HG03342 (cell line): Measurements from ENCODE around the gene ISM1.

Experiments
- ATAC-seq: cut with Tn5 transposase; IDR thresholded peaks from one replicate; pipeline ENCODE4 v1.9.1; 2021; ENCODE audit warnings: mild to moderate bottlenecking, moderate library complexity; ENCODE audit not compliant: unreplicated experiment

Gene ISM1

GRCh38 chr20:13251904-13252297 lies 30.8 kb downstream of the ISM1 start:
- ATAC-seq, result no peak

GRCh38 chr20:13255356-13255755 lies 34.3 kb downstream of the ISM1 start:
- no peak for ATAC-seq

- no peak for ATAC-seq
Measured at GRCh38 chr20:13256606-13257005, 35.5 kb downstream of the ISM1 start.

GRCh38 chr20:13259921-13260320 lies 38.8 kb downstream of the ISM1 start:
- no peak for ATAC-seq

- no peak for ATAC-seq
Measured at GRCh38 chr20:13260650-13261279, 39.7 kb downstream of the ISM1 start.

GRCh38 chr20:13261460-13262301 lies 40.6 kb downstream of the ISM1 start:
- ATAC-seq, result peak; percentile 73

- no peak for ATAC-seq
Measured at GRCh38 chr20:13262302-13262650, 41.2 kb downstream of the ISM1 start.

- no peak for ATAC-seq
Measured at GRCh38 chr20:13262671-13263360, 41.7 kb downstream of the ISM1 start.

GRCh38 chr20:13263451-13263850 lies 42.4 kb downstream of the ISM1 start:
- no peak for ATAC-seq

- no peak for ATAC-seq
Measured at GRCh38 chr20:13264907-13265306, 43.8 kb downstream of the ISM1 start.

- peak; percentile 43 for ATAC-seq
Measured at GRCh38 chr20:13265941-13266340, 44.9 kb downstream of the ISM1 start.

- ATAC-seq, result no peak
Measured at GRCh38 chr20:13267231-13267630, 46.2 kb downstream of the ISM1 start.

GRCh38 chr20:13268953-13269352 lies 47.9 kb downstream of the ISM1 start:
- no peak for ATAC-seq

GRCh38 chr20:13270211-13270610 lies 49.1 kb downstream of the ISM1 start:
- no peak for ATAC-seq

GRCh38 chr20:13271098-13271497 lies 50.0 kb downstream of the ISM1 start:
- no peak for ATAC-seq

GRCh38 chr20:13271977-13272975 lies 51.2 kb downstream of the ISM1 start:
- no peak for ATAC-seq

- ATAC-seq, result no peak
Measured at GRCh38 chr20:13274275-13274861, 53.3 kb downstream of the ISM1 start.

- ATAC-seq, result no peak
Measured at GRCh38 chr20:13276945-13277541, 56.0 kb downstream of the ISM1 start.

- ATAC-seq, result no peak
Measured at GRCh38 chr20:13277663-13278295, 56.7 kb downstream of the ISM1 start.
